Astrocyte of the cerebellum (primary cell): ENCODE results near the gene PTPRK.

Source experiments
- DNase-seq: peaks from one replicate; pipeline ENCODE4 v3.0.0-alpha.2; 2011; ENCODE audit warnings: low read depth
- H3K4me3 ChIP-seq: 2 replicates; pipeline ENCODE4 v1.5.1; 2011; ENCODE audit warnings: mild to moderate bottlenecking, low read depth, low read length, moderate library complexity
- CTCF ChIP-seq: IDR thresholded peaks from 2 replicates; pipeline ENCODE4 v1.5.1; 2012; ENCODE audit warnings: low read length, low read depth, moderate library complexity, mild to moderate bottlenecking; ENCODE audit errors: missing control alignments
- in situ Hi-C: cut with HindIII; loops from 2 replicates; pipeline ENCODE4 v1.10.0; 2017; ENCODE audit warnings: low sequenced_read_pairs

PTPRK gene

DNA sequence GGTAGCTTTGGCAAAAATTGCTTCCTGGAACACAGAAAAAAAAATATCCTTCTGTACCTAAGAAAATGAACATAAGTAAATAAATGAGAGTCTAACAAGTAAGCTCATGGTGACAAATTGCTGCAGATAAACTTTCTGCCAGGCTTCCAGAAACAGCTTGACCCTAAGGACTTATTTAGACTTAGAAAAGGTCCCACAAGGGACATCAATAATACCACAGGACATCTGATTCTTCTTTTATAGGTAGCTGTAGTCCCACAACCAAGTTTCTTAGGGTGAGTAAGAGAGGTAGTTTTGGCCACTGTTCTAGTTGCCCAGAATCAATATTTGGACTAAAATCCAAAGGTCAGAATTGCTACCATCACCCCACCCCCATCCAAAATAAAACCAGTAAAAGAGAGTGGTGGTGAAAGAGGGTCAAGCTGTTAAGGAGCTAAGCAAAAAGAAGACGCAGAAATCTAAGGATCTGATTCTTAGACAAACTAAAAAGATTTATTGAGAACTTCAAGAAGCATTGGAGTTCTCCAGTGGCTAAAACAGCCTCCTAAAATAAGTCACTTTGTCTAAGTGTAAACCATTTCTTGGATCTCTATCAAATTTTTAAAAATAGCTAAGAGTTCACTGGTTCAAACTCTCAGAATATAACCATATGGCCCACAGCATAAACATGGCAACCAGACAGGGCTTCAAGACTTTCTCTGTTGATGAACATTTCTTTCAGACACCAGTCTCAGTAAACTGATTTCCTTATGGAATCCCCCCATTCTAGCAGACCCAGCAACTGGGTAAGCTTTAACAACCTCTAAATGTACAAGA lies 180.6 kb downstream of the PTPRK start:
- DNase-seq: no peak
- TF ChIP-seq CTCF: no peak
- no peak overlapping the region for H3K4me3 ChIP-seq
- in situ Hi-C loops: no loop called here

- in situ Hi-C loops: no loop called here
- TF ChIP-seq CTCF: no peak
- H3K4me3 ChIP-seq: no peak overlapping the region
- no peak for DNase-seq
These were observed 182.8 kb downstream of the PTPRK start for GRCh38 chr6:128337619-128338018.

GRCh38 chr6:128336436-128337095 lies 183.8 kb downstream of the PTPRK start:
- TF ChIP-seq CTCF: no peak
- in situ Hi-C loops: no loop called here
- H3K4me3 ChIP-seq: no peak overlapping the region
- no peak for DNase-seq

- DNase-seq: no peak
- no peak overlapping the region for H3K4me3 ChIP-seq
- in situ Hi-C loops: no loop called here
- no peak for TF ChIP-seq CTCF
These were observed 184.4 kb downstream of the PTPRK start for GRCh38 chr6:128335963-128336362.

DNA sequence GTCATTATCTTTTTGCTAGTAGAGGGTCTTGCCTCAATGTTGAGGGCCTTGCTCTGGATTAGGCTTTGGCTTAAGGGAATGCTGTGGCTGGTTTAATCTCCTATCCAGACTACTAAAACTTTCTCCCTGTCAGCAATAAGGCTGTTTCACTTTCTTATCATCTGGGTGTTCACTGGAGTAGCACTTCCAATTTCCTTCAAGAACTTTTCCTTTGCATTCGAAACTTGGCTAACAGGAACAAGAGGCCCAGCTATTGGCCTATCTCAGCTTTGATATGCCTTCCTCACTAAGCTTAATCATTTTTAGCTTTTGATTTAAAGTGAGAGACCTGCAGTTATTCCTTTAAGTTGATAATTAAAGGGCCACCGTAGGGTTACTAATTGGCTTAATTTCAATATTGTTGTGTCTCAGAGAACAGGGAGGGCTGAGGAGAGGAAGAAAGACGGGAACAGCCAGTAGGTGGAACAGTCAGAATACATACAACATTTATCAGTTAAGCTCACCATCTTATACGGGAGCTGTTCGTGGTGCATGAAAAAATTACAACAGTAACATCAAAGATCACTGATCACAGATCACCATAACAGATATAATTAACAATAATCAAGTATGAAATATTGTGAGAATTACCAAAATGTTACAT lies 186.7 kb downstream of the PTPRK start:
- DNase-seq: no peak
- TF ChIP-seq CTCF: no peak
- no peak overlapping the region for H3K4me3 ChIP-seq
- in situ Hi-C loops: no loop called here

DNA sequence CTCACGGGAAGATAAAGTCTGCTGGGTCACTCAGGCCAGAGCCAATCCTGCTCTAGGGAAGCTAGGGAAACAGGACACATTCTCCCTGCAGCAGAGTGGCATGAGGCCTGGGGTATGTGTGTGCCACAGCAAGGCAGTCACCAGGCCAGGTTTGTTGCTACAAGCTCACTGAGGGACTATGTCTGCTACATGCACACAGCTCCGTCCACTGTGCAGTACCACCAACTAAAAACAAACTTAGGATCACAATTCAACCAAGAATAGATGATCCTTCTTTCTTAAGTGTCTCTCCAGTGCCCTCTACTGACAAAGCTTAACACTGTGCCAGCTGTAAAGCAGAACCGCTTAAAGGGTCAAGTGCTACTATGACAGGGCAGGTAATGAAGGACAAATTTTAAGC lies 192.5 kb downstream of the PTPRK start:
- no peak overlapping the region for H3K4me3 ChIP-seq
- TF ChIP-seq CTCF: no peak
- in situ Hi-C loops: no loop called here
- DNase-seq: no peak
